NCI-H345 treated with DMSO at 0.1 percent for 48 hours (cell line): Measurements from ENCODE around the gene RPL6.

Experiments
- DNase-seq: peaks from one replicate; lab custom pipeline; 2025; ENCODE audit not compliant: unreplicated experiment; lab: John Stamatoyannopoulos, UW

Gene RPL6

DNA sequence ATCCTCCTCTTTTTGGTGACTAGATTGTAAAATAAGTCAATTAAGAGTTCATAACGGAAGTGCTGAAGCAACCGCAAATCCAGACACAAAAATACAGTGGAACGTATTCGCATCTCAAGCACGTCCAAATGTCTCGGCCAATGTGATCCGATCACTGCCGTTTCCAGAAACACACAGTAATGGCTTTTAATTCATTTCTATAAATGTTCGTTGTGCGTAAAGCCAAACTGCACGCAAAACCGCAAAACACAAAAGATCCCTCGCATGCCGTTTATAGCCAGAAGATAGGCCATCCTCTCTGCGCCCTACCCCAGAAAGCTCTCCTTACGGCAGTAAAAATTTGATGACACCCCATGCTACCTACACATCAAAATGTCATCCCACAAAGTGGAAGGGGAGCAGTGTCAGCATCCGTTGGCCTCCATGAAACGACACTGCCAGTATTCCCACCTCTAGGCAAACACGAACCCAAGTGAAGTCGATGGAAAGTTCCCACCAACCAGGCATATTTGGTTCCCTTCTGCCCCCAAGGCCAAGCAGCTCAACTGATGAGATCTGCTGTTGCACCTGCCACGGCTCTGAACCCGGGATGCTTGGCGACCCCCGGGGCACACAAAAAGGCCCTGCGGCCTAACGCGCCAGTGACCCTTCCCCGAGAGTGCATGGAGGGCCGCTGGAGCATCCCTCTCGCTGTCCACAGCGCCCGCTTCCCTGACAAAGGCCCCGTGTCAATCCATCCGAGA lies 28.6 kb downstream of the RPL6 start:
- no peak for DNase-seq

- DNase-seq: no peak
These were observed 34.3 kb downstream of the RPL6 start for GRCh38 chr12:112375105-112375504.

GRCh38 chr12:112374166-112374740 lies 35.2 kb downstream of the RPL6 start:
- DNase-seq: no peak

DNA sequence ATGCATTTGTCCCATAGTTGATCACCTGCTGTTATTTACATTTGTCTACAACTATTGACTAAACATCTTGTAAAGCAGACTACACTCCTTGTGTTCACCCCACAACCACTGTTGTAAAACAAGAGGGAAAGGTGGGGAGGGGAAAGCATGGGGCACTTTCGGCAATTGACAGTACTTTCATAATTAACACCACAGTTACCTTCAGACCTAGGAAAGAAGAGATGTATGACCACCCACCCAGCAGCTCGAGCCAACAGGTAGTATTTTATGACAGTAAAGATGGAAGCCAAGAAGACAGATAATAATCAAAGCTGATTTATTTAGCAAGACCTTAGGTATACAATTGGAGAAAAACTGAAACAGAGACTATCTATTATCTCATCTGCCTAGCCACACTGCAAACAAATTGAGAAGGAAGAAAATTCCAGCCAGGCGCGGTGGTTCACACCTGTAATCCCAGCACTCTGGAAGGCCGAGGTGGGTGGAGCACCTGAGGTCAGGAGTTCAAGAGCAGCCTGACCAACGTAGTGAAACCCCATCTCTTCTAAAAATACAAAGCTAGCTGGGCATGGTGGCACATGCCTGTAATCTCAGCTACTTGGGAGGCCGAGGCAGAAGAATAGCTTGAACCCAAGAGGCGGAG lies 38.4 kb downstream of the RPL6 start:
- no peak for DNase-seq

GRCh38 chr12:112370199-112370598 lies 39.2 kb downstream of the RPL6 start:
- no peak for DNase-seq

- no peak for DNase-seq
These were observed 40.5 kb downstream of the RPL6 start for GRCh38 chr12:112368856-112369255.

GRCh38 chr12:112367965-112368364 lies 41.4 kb downstream of the RPL6 start:
- DNase-seq: no peak

DNA sequence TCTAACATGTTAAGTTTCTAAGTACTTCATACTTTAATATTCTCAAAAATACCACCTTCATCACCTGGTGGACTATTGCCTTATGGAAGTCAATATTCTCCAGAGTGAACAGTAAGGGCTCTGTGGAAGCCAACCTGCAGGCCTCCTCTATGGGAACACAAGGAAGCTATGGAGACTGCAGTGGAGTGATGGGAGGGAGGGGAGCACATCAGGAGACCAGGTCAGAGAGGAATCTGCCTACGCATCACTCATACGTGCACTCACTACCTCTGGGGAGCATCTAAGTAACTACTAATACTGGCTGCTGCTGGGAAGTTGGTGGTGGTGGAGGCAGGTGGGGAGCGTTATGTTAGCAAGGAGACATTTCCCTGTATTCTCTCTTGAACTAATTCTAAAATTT lies 47.1 kb downstream of the RPL6 start:
- DNase-seq: peak; percentile 68

- DNase-seq: no peak
These were observed 48.1 kb downstream of the RPL6 start for GRCh38 chr12:112361271-112361670.

- no peak for DNase-seq
These were observed 50.1 kb downstream of the RPL6 start for GRCh38 chr12:112359290-112359689.

DNA sequence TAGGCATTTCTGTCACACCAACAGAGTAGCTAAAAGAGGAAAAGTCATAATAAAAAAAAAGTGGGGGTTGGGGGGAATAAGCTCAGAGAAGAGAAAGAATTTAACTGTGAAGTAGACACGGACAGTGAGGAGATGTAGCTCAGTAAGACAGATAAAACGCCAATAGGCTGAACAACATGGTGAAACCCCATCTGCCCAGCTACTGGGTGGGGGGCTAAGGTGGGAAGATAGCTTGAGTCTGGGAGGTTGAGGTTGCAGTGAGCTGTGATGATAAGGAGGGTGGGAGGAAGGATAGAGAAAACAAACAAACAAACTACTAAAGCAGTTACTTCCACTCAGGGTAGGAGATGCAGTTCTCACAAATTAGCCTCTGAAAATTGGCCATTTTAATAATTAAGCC lies 52.2 kb downstream of the RPL6 start:
- DNase-seq: no peak
